Measurements from ENCODE around the gene TEX2.

- TF ChIP-seq, protein P1, sequence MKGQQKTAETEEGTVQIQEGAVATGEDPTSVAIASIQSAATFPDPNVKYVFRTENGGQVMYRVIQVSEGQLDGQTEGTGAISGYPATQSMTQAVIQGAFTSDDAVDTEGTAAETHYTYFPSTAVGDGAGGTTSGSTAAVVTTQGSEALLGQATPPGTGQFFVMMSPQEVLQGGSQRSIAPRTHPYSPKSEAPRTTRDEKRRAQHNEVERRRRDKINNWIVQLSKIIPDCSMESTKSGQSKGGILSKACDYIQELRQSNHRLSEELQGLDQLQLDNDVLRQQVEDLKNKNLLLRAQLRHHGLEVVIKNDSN (IDR thresholded peaks at IDR 0.05), result no peak
- TF ChIP-seq TAF1 (IDR thresholded peaks at IDR 0.05; ENCODE audit: low read depth), result no peak
- no peak for TF ChIP-seq CREB1 (IDR thresholded peaks at IDR 0.05; ENCODE audit: low read depth)
- TF ChIP-seq EGR1 (IDR thresholded peaks at IDR 0.05), result no peak
- TF ChIP-seq EP300 (IDR thresholded peaks at IDR 0.05; ENCODE audit: borderline replicate concordance), result no peak
- no peak for TF ChIP-seq NFIC (IDR thresholded peaks at IDR 0.05)
- no peak for TF ChIP-seq TEAD4 (IDR thresholded peaks at IDR 0.05)
- no peak for TF ChIP-seq REST (IDR thresholded peaks at IDR 0.05; ENCODE audit: low read depth)
- TF ChIP-seq CEBPB (IDR thresholded peaks at IDR 0.05), result no peak
- no peak for TF ChIP-seq YY1 (IDR thresholded peaks at IDR 0.05; ENCODE audit: low read depth)
- no peak for TF ChIP-seq RAD21 (IDR thresholded peaks at IDR 0.05; ENCODE audit: low read depth)
- no peak for TF ChIP-seq ZBTB7A (IDR thresholded peaks at IDR 0.05; ENCODE audit: low read depth)
- no peak for TF ChIP-seq FOXM1 (IDR thresholded peaks at IDR 0.05; ENCODE audit: borderline replicate concordance, low read depth)
Measured at GRCh38 chr17:64111831-64112230, 151.2 kb downstream of the TEX2 start.
